GM04504 (cell line): Measurements from ENCODE around the gene RAD51B.
A peak's percentile ranks its signal among the peaks of the same experiment; 100 is the strongest.

Experiments used
- DNase-seq: peaks from one replicate; pipeline ENCODE4 v3.0.0-alpha.2; 2012; ENCODE audit warnings: low read depth

RAD51B gene

GRCh38 chr14:68389943-68390342 lies 570.4 kb downstream of the RAD51B start:
- no peak for DNase-seq

DNA sequence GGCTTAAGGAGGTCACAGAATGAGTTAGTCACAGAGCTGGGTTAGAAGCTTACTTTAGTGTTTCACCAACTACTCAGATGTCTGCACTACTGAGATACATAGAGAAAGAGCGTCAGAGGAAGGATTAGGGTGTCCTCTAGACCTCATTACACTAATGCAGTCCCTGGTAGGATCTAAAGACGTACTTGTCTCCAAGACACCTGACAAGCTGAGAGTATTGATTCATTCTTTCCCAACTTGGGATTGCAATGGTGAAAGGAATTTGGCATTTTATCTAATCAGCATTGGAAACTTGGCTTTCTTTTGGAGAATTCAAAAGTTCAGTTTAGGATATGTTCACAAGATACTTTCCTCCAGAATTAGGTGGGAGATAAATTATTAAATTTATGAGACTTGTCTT lies 571.2 kb downstream of the RAD51B start:
- no peak for DNase-seq

DNA sequence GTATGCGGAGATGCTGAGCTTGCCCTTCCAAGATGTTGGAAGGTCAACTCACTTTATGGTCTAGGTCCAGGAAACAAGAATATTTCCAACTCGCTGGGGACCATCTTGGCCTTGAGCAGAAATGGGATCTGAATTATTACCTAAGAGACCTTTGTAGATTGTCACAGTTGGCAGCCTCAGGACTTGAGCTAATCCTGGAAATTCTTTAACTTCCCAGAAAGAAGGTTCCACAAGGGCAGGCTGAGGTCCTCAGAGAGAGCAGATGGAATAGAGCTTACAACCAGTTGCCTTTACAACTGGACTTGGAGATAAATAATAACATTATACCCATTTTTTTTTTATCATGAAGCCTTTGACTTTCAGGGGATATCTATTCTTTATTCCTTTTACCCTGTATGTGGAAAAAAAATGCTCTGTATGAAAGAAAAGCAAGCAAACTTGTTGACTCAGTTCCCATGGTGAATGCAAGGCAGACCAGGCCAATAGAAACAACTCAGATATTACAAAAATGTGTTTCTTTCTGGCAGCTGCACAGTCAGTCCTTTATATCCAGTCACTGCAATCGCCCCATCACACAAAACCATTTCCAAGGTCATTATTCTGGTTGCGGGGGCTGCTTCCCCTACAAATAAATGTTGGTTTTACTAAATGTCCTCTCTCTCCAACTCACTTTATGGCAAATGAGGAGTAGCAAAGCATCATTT lies 571.9 kb downstream of the RAD51B start:
- no peak for DNase-seq

GRCh38 chr14:68392393-68393141 lies 573.0 kb downstream of the RAD51B start:
- no peak for DNase-seq

DNA sequence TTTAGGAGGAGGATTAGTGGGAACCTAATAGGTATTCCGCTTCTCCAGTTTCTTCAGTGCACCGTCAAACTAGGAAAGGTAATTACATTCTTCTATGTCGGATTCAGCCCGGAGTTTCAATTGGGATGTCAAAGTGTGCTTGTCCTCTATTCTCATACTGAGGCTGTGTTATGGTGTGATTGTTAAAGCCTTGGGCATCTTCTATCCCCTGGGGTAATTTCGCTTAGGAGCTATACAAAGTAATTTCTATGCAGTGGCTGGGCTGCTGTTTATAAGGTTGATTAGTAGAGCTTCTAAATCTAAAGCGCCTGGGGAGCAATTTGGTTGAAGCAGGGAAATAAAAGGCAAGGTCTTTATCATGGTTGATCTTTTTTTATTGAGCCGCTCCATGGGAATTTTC lies 573.7 kb downstream of the RAD51B start:
- no peak for DNase-seq

DNA sequence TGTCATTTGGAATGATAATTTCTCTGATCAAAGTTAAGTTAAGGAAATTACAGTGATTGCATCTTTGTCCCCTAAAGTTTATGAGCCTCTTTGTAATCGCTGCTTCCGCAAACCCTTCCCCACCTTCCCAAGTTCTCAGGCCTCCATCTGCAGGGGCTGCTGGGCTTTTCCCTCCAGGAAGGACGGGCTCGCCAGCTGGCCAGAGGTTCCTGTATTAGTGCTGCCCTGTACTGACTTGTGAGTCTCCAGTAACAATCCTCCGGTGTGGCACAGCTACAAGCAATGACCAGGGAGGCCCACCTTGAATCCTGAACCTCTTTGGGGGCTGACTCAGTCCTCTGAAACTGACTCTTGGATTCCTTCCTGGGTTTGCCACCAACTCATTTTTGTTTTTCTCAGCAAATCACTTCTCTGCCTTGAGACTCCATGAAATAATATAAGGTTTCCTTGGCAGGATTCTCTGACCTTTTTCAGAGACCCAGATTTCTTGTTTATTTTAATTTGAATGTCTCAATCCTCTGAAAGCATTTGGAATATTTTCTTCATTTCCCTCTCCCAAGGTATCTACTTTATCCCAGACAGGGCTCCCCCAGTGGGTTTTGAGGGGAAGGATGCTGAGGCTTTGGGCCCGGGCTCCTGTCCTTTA lies 574.7 kb downstream of the RAD51B start:
- no peak for DNase-seq

- no peak for DNase-seq
Measured at GRCh38 chr14:68394764-68395143, 575.2 kb downstream of the RAD51B start.

DNA sequence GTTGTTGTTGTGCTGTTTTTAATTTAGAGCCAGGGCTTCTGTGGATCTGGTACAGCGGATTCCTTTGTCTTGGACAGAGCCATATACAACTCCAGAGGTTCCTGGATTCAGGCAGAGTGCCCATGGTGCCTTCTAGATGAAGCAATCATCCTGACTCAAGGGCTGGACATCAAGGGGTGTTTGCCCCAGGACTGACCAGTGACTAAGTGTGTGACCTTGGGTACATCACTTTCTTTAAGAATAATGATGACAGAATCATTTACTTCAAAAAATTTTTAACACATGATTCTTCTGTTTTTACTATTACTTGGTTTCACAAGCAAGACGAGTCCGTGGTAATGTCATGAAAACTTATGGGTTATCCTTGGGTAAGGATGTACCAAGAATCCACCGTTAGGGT lies 576.0 kb downstream of the RAD51B start:
- peak; percentile 71 for DNase-seq

- DNase-seq: no peak
Measured at GRCh38 chr14:68396461-68396860, 576.9 kb downstream of the RAD51B start.

- no peak for DNase-seq
Measured at GRCh38 chr14:68397371-68397811, 577.8 kb downstream of the RAD51B start.

- no peak for DNase-seq
Measured at GRCh38 chr14:68397822-68398221, 578.2 kb downstream of the RAD51B start.

GRCh38 chr14:68398370-68398769 lies 578.8 kb downstream of the RAD51B start:
- DNase-seq: no peak

DNA sequence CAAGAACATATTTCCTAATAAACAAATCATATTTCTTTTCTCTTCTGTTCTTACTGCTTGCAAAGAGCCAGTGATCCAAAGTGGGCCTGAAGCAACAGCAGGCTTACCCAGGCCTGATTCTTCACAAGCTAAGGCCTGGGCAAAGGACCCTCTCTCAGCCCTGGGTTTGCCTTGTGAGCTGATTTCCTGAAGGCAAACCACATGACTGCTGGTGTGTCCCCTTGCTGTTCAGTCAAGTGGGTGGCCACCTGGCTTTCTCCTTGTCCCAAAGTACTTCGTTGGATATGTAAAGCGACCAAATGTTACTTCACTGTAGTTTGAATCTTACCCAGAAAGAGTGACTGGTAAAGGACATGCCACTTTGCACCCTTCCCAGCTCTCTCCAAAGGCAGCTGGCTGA lies 580.4 kb downstream of the RAD51B start:
- no peak for DNase-seq

DNA sequence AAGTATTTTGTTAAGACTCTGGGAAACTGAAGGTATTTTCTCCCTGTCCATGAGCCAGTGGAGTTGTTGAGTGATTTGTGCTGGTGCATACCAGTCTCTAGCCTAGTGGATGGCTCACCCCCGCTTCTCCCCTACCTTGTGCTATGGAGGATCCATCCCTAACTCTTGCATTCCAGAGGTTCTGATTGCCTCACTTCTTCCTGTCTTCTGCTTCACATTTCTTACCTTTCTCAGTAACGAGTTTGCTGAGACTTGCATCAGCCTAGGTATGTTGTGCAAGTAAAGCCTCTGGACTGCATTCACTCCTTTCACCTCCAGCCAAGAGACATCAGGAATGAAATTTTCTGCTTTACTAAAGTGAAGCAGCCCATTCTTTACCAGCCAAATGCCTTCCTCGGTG lies 581.7 kb downstream of the RAD51B start:
- no peak for DNase-seq

GRCh38 chr14:68401855-68402254 lies 582.3 kb downstream of the RAD51B start:
- DNase-seq: no peak

DNA sequence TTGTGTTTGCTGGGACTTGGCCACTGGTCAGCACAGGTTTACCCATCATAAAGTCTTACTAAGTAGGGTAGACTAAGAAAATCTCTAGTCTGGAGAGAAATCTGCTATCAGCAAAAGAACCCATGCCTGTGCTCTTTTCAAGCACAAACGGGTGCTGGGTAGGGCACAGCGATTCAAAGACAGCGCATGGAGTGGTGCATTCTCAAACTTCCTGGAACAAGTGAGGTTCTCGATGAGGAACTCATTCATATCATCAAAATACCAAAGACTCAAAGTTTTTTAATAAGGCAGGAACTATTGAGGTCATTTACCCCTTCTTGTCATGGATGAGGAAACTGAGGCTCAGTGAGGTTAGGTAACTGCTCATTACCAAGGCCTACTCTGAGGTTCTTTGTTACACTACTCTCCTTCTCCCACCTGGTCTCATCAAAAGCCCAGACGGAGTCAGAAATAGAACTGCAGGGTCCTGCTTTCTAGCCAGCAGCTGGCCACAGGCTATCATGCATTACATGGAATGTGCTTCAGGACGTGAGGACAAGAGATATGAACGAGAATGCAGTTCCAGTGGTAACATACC lies 583.0 kb downstream of the RAD51B start:
- no peak for DNase-seq

DNA sequence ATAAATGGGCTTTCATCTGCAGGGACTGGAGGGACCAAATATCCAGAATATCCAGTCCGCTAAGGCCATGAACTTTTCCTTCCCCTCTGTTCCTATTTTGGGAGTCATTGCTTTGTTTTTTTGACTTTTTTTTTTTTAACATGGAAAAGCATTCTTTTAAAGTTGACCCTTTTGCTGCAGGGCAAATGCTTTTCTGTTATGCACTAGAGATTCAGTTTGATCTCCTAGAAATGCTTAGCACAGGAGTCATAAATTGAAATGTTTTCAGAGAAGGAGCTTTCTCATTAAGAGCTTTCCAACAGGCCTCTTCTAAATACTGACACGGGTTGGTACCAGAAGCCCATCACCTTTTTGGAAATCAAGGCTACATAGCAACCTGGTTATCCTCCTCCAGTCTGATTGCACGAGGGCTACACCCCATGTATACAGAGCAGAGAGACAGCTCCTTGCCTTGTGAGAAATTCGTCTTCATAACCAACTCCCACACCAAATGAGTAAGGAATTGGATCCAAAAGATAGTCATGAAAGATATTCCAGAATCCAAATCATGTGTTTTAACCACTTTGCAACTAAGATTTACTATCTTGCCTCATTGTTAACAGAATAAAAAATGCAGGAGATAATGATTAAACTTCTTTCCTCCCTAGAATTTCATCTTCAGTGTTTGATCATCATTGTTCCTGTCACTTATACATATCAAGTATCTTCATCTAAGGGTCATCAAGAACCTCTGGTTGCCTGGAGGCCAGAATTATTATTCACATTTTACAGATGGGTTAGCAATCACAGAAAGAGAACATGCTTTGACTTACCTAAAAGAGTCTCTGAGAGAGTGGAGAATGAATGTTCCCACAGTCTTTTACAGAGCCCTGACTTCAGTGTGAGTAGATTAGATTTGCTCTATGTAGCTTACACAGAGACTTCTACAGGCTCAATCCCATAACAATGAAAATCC lies 583.9 kb downstream of the RAD51B start:
- DNase-seq: no peak

GRCh38 chr14:68404146-68404527 lies 584.6 kb downstream of the RAD51B start:
- no peak for DNase-seq

GRCh38 chr14:68404652-68405183 lies 585.1 kb downstream of the RAD51B start:
- no peak for DNase-seq

- no peak for DNase-seq
Measured at GRCh38 chr14:68405961-68406360, 586.4 kb downstream of the RAD51B start.

DNA sequence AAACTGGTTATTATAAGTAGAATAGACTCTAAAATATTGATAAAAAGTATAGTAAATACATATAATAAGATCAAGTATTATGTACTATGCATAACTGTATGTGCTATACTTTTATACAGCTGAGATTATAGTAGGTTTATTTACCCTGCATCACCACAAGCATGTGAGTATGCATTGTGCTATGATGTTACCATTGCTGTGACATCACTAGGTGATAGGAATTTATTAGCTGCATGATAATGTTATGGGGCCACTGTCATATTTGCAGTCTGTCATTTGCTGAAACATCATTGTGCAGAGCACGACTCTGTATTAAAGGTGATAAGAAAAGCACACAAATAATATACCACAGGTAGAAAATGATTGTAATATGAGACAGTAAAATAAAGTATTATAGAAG lies 587.7 kb downstream of the RAD51B start:
- DNase-seq: no peak
